WERI-Rb-1 (cell line): ENCODE results near the gene VWA5B1.
A peak's percentile ranks its signal among the peaks of the same experiment; 100 is the strongest.

Experiments
- DNase-seq: peaks from one replicate; pipeline ENCODE4 v3.0.0-alpha.2; 2020
- H3K27ac ChIP-seq: fragments of 250-450 bp; sonication (Bioruptor Pico); 2 replicates; pipeline ENCODE4 v1.5.1; 2020; ENCODE audit warnings: mild to moderate bottlenecking, moderate library complexity
- H3K27me3 ChIP-seq: fragments of 250-450 bp; sonication (Bioruptor Pico); 2 replicates; pipeline ENCODE4 v1.5.1; 2021; ENCODE audit warnings: mild to moderate bottlenecking, low read depth, moderate library complexity; ENCODE audit not compliant: insufficient read depth, severe bottlenecking
- H3K36me3 ChIP-seq: fragments of 250-450 bp; sonication (Bioruptor Pico); 2 replicates; pipeline ENCODE4 v1.5.1; 2020; ENCODE audit warnings: mild to moderate bottlenecking, moderate library complexity
- H3K4me3 ChIP-seq: 2 replicates; pipeline ENCODE4 v1.5.1; 2011; ENCODE audit warnings: low read depth, mild to moderate bottlenecking, control low read depth, low read length
- H3K9me3 ChIP-seq: fragments of 250-450 bp; sonication (Bioruptor Pico); 2 replicates; pipeline ENCODE4 v1.5.1; 2021; ENCODE audit warnings: mild to moderate bottlenecking, moderate library complexity; ENCODE audit not compliant: severe bottlenecking
- CTCF ChIP-seq: IDR thresholded peaks from 2 replicates; pipeline ENCODE4 v1.5.1; 2011; ENCODE audit warnings: low read depth, mild to moderate bottlenecking, control low read depth, inconsistent platforms, low read length

The VWA5B1 gene

GRCh38 chr1:20375563-20375962, 84.9 kb downstream of the VWA5B1 start:
- Histone ChIP-seq H3K27me3 (no peaks in the 10 kb centered on the region), H3K27ac (no peak overlapping the region), H3K9me3 (no peaks in the 10 kb centered on the region), H3K4me3 (no peak overlapping the region), H3K36me3 (no peaks in the 10 kb centered on the region)
- no peak for DNase-seq
- no peak for TF ChIP-seq CTCF

GRCh38 chr1:20376171-20376570, 85.5 kb downstream of the VWA5B1 start:
- Histone ChIP-seq H3K27ac (no peak overlapping the region), H3K9me3 (no peaks in the 10 kb centered on the region), H3K27me3 (no peaks in the 10 kb centered on the region), H3K36me3 (no peaks in the 10 kb centered on the region), H3K4me3 (no peak overlapping the region)
- no peak for TF ChIP-seq CTCF
- no peak for DNase-seq

GRCh38 chr1:20376880-20377494, 86.3 kb downstream of the VWA5B1 start:
- H3K27me3 ChIP-seq = no peaks in the 10 kb centered on the region
- TF ChIP-seq CTCF = peak; percentile 96
- peak; percentile 65 for DNase-seq

GRCh38 chr1:20377516-20378270, 87.0 kb downstream of the VWA5B1 start:
- no peaks in the 10 kb centered on the region for H3K36me3 ChIP-seq
- H3K9me3 ChIP-seq = no peaks in the 10 kb centered on the region
- H3K27ac ChIP-seq = no peak overlapping the region
- TF ChIP-seq CTCF = no peak
- H3K27me3 ChIP-seq = no peaks in the 10 kb centered on the region
- DNase-seq = no peak
- H3K4me3 ChIP-seq = no peak overlapping the region

More at GRCh38 chr1:20376880-20377494, 86.3 kb downstream of the VWA5B1 start:
- Histone ChIP-seq H3K36me3 (no peaks in the 10 kb centered on the region), H3K9me3 (no peaks in the 10 kb centered on the region), H3K4me3 (no peak overlapping the region), H3K27ac (no peak overlapping the region)

DNA sequence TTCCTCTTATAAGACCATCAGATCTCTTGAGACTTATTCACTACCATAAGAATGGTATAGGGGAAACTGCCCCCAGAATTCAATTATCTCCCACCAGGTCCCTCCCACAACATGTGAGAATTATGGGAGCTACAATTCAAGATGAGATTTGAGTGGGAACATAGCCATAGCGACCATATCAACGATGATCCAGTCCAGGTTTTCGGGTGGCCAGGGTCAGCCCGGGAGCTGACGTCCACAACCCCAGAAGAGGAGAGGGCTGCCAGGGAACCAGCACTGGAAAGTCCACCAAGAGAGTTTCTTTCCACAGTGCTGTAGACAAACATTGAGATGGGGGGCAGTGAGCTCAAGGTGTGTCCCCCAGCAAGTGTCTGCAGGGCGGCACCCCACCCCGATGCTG, 88.4 kb downstream of the VWA5B1 start:
- no peaks in the 10 kb centered on the region for H3K27me3 ChIP-seq

More for the DNA sequence above, 88.4 kb downstream of the VWA5B1 start:
- no peak for TF ChIP-seq CTCF
- DNase-seq = no peak
- no peaks in the 10 kb centered on the region for H3K36me3 ChIP-seq
- H3K9me3 ChIP-seq = no peaks in the 10 kb centered on the region
- no peak overlapping the region for H3K27ac ChIP-seq
- H3K4me3 ChIP-seq = no peak overlapping the region
